Transverse colon (tissue), 4 donors: ENCODE results near the gene METTL17. TPM values are rescaled to one million over a fixed set of nuclear protein-coding genes. Genes with fewer than 3 reads are reported as not detected.

ENCODE experiments used
- DNase-seq: peaks from one replicate; pipeline ENCODE4 v3.0.0-alpha.2; 2019
- H3K27ac ChIP-seq, 4 donors: fragments of 200-600 bp; sonication (generic); 2 replicates each; pipeline ENCODE4 v1.5.1; 2016 to 2018; ENCODE audit warnings: inconsistent platforms in 4 of 4
- H3K27me3 ChIP-seq: fragments of 200-600 bp; sonication (generic); 2 replicates; pipeline ENCODE4 v1.5.1; 2017; ENCODE audit warnings: inconsistent platforms
- H3K36me3 ChIP-seq, 4 donors: fragments of 200-600 bp; sonication (generic); 2 replicates each; pipeline ENCODE4 v1.5.1; 2017 to 2019; ENCODE audit warnings: inconsistent platforms in 4 of 4
- H3K4me1 ChIP-seq, 4 donors: fragments of 200-600 bp; sonication (generic); 2 replicates each; pipeline ENCODE4 v1.5.1; 2017 to 2020; ENCODE audit warnings: inconsistent platforms in 4 of 4
- H3K4me3 ChIP-seq, 4 donors: fragments of 200-600 bp; sonication (generic); 1 replicate in 1 of 4; 2 replicates in 3 of 4; pipeline versions ENCODE4 v1.5.1 to v1.6.1; 2017 to 2019; ENCODE audit warnings: inconsistent platforms in 4 of 4
- H3K9me3 ChIP-seq, 2 donors: fragments of 200-600 bp; sonication (generic); 2 replicates each; pipeline ENCODE4 v1.5.1; 2017 to 2019; ENCODE audit warnings: inconsistent platforms in 2 of 2
- CTCF ChIP-seq, 5 experiments: fragments of 200-600 bp in 3 of 5; fragments of 450-650 bp in 2 of 5; sonication (generic) in 3 of 5; IDR thresholded peaks; 1 replicate in 2 of 5; 2 replicates in 3 of 5; pipeline ENCODE4 v1.5.1; 2016 to 2017; ENCODE audit warnings: antibody characterized with exemption in 5 of 5, inconsistent platforms in 3 of 5, mild to moderate bottlenecking in 2 of 5, moderate library complexity in 1 of 5
- EP300 ChIP-seq: sonication (generic); formaldehyde crosslinking; IDR thresholded peaks from one replicate; pipeline ENCODE4 v1.6.1; 2017; ENCODE audit warnings: antibody characterized with exemption, low read depth
- POLR2A ChIP-seq: fragments of 450-650 bp; IDR thresholded peaks from one replicate; pipeline ENCODE4 v1.6.1; 2016; ENCODE audit warnings: antibody characterized with exemption, mild to moderate bottlenecking, moderate library complexity
- POLR2AphosphoS5 ChIP-seq, 3 donors: sonication (generic); formaldehyde crosslinking; IDR thresholded peaks; one replicate each; pipeline ENCODE4 v1.6.1; 2016; ENCODE audit warnings: antibody characterized with exemption in 3 of 3
- WGBS, 2 donors: methylation state at CpG; one replicate each; pipeline ENCODE4 v1.1.5; 2018; ENCODE audit warnings: low coverage in 1 of 2; 5-methylcytosine and 5-hydroxymethylcytosine counted together
- in situ Hi-C, 4 donors: fragments of 200-750 bp; cut with MboI; loops; one replicate each; pipeline versions ENCODE4 v1.15.0 to v1.15.1; 2017; ENCODE audit warnings: low sequenced_read_pairs in 3 of 4, low pct_ligation_motif_present in 1 of 4, low pct_unique_long_range_greater_than_20kb in 1 of 4
- intact Hi-C: fragments of 100-400 bp; cut with DNase I; formaldehyde crosslinking; loops from one replicate; pipeline ENCODE4 v1.15.1; 2023; ENCODE audit warnings: low total_unique reads
- total RNA-seq, 4 donors: library from RNA; depleted of rRNA; stranded (reverse); fragments of >200 nt; gene quantifications; one replicate each; pipeline ENCODE4 v1.1.0, GENCODE V29; 2016

The METTL17 gene
- total RNA-seq, 4 donors from 2014 or later: 74.8 to 124 (median 108) TPM

- Histone ChIP-seq H3K9me3 (no peaks in the 10 kb centered on the region), H3K4me3 (no peak within 1 kb of the TSS), H3K4me1 (peaks cover 15 to 18% (median 17%) of the 10 kb centered on the region in 4 donors), H3K36me3 (no peaks in the 10 kb centered on the region), H3K27ac (no peak within 1 kb of the TSS), H3K27me3 (no peaks in the 10 kb centered on the region)
- TF ChIP-seq EP300: no peak
- no peak for TF ChIP-seq POLR2A
- no peak for TF ChIP-seq POLR2AphosphoS5 (IDR thresholded peaks at IDR 0.05)
- no peak for TF ChIP-seq CTCF (IDR thresholded peaks at IDR 0.05)
- in situ Hi-C loops: no loop called here
- no peak for DNase-seq
- WGBS, 2 donors: 71 to 78% methylated on average over 1 to 5 of the region's 5 CpGs
- intact Hi-C loops: no loop called here
These were observed 44.9 kb downstream of the METTL17 start, which contains the start of gene RNASE13 for GRCh38 chr14:21034707-21035106. RNASE13 (minus strand) TSS chr14:21034807; CDS start chr14:21034288, 519 bp downstream.

GRCh38 chr14:21036751-21037150 lies 47.0 kb downstream of the METTL17 start:
- Histone ChIP-seq H3K27me3 (no peaks in the 10 kb centered on the region), H3K27ac (no peak overlapping the region), H3K36me3 (no peaks in the 10 kb centered on the region), H3K9me3 (no peaks in the 10 kb centered on the region), H3K4me1 (peaks cover 18 to 21% (median 19%) of the 10 kb centered on the region in 4 donors), H3K4me3 (no peak overlapping the region)
- DNase-seq: no peak
- no peak for TF ChIP-seq EP300
- no peak for TF ChIP-seq CTCF (IDR thresholded peaks at IDR 0.05)
- no peak for TF ChIP-seq POLR2AphosphoS5 (IDR thresholded peaks at IDR 0.05)
- TF ChIP-seq POLR2A: no peak
- intact Hi-C loops (no loop called here), in situ Hi-C loops (no loop called here)
- WGBS, 2 donors: 89 to 100% methylated on average over 3 to 7 of the region's 7 CpGs

- 73% methylated on average over 3 of the region's 3 CpGs; no CpG with 5 or more reads in 1 of the 2 donors for WGBS, 2 donors
- Histone ChIP-seq H3K27me3 (no peaks in the 10 kb centered on the region), H3K9me3 (no peaks in the 10 kb centered on the region), H3K4me1 (peaks cover 18 to 21% (median 19%) of the 10 kb centered on the region in 4 donors), H3K27ac (no peak overlapping the region), H3K36me3 (no peaks in the 10 kb centered on the region), H3K4me3 (no peak overlapping the region)
- in situ Hi-C loops: no loop called here
- intact Hi-C loops: no loop called here
- TF ChIP-seq CTCF (IDR thresholded peaks at IDR 0.05): no peak
- TF ChIP-seq POLR2AphosphoS5 (IDR thresholded peaks at IDR 0.05): no peak
- no peak for TF ChIP-seq EP300
- no peak for TF ChIP-seq POLR2A
- no peak for DNase-seq
These were observed 47.4 kb downstream of the METTL17 start for GRCh38 chr14:21037156-21037555.

- WGBS, 2 donors: 27% methylated on average over 3 to 10 of the region's 10 CpGs
- no peak for TF ChIP-seq CTCF (IDR thresholded peaks at IDR 0.05)
- peak; percentile 48 to 82 (median 63) for TF ChIP-seq POLR2AphosphoS5 (IDR thresholded peaks at IDR 0.05)
- TF ChIP-seq POLR2A: peak; percentile 34
- no peak for TF ChIP-seq EP300
- no peaks in the 10 kb centered on the region for H3K27me3 ChIP-seq
- H3K27ac ChIP-seq: peak overlapping the region; percentile 75 to 83 (median 80)
- H3K36me3 ChIP-seq: no peaks in the 10 kb centered on the region
- no peaks in the 10 kb centered on the region for H3K9me3 ChIP-seq
- in situ Hi-C loops: no loop called here
- intact Hi-C loops: no loop called here
- H3K4me1 ChIP-seq: peaks cover 28 to 35% (median 29%) of the 10 kb centered on the region in 4 donors
- no peak overlapping the region for H3K4me3 ChIP-seq
- peak; percentile 87 for DNase-seq
These were observed 49.0 kb downstream of the METTL17 start for GRCh38 chr14:21038441-21039422.
